NCI-H1048 (cell line): ENCODE data around the gene DHRS13.
"Not testable (repeated sequence)": the region's sequence is repeated elsewhere in the genome, so short reads cannot be mapped to it uniquely, and the experiment has no call there.

ENCODE experiments used
- DNase-seq: peaks from one replicate; lab custom pipeline; 2025; lab: John Stamatoyannopoulos, UW

The DHRS13 gene

GRCh38 chr17:28858801-28859355, 44.0 kb downstream of the DHRS13 start:
- DNase-seq, result no peak

GRCh38 chr17:28857905-28858800, 44.7 kb downstream of the DHRS13 start:
- DNase-seq, result no peak

GRCh38 chr17:28856028-28856574, 46.8 kb downstream of the DHRS13 start:
- no peak for DNase-seq

- no peak for DNase-seq
Observed at GRCh38 chr17:28855336-28855679, 47.6 kb downstream of the DHRS13 start.

GRCh38 chr17:28854457-28855335, 48.2 kb downstream of the DHRS13 start, which contains the start of gene ERAL1:
ERAL1 (plus strand) TSS chr17:28855016; CDS start chr17:28855035, 19 bp downstream.
- DNase-seq, result peak; percentile 53

GRCh38 chr17:28853295-28853694, 49.6 kb downstream of the DHRS13 start:
- no peak for DNase-seq

GRCh38 chr17:28849281-28849680, 53.6 kb downstream of the DHRS13 start:
- no peak for DNase-seq

GRCh38 chr17:28848667-28849066, 54.2 kb downstream of the DHRS13 start:
- not testable (repeated sequence) for DNase-seq
